Measurements from ENCODE around the gene ADGRD1.

GRCh38 chr12:131044760-131045381 lies 91.2 kb downstream of the ADGRD1 start:
- TF ChIP-seq EZH2 (IDR thresholded peaks at IDR 0.05; ENCODE audit: borderline replicate concordance, low read depth, low read length, severe bottlenecking) = no peak
- TF ChIP-seq CTCF (IDR thresholded peaks at IDR 0.05; ENCODE audit: borderline replicate concordance, extremely low read depth, low read length, poor library complexity, severe bottlenecking) = no peak

Data from DND-41 (cell line).